Liver (tissue), 9 donors: Measurements from ENCODE around the gene MPPED2. TPM values are rescaled to one million over a fixed set of nuclear protein-coding genes. Genes with fewer than 3 reads are reported as not detected.

Source experiments
- DNase-seq: peaks from one replicate; pipeline ENCODE4 v3.0.0-alpha.2; 2017; ENCODE audit warnings: low spot score
- H3K27ac ChIP-seq, 2 donors: one replicate each; pipeline ENCODE4 v1.7.0; 2013; ENCODE audit warnings: inconsistent platforms in 2 of 2, low read length in 2 of 2, control low read depth in 1 of 2, low read depth in 1 of 2, mild to moderate bottlenecking in 1 of 2
- H3K27me3 ChIP-seq, 4 donors: one replicate each; pipeline versions ENCODE4 v1.6.1 to v1.7.0; 2013; ENCODE audit warnings: low read length in 3 of 4, inconsistent platforms in 1 of 4, mild to moderate bottlenecking in 1 of 4, moderate library complexity in 1 of 4; ENCODE audit not compliant: control insufficient read depth in 4 of 4, insufficient read depth in 4 of 4
- H3K36me3 ChIP-seq, 4 donors: one replicate each; pipeline versions ENCODE4 v1.6.1 to v1.7.0; 2013; ENCODE audit warnings: low read length in 3 of 4, mild to moderate bottlenecking in 3 of 4, low read depth in 1 of 4, moderate library complexity in 1 of 4; ENCODE audit not compliant: control insufficient read depth in 4 of 4, insufficient read depth in 3 of 4
- H3K4me1 ChIP-seq, 4 donors: one replicate each; pipeline versions ENCODE4 v1.6.1 to v1.7.0; 2013; ENCODE audit warnings: low read length in 3 of 4, mild to moderate bottlenecking in 3 of 4, moderate library complexity in 1 of 4; ENCODE audit not compliant: control insufficient read depth in 4 of 4, insufficient read depth in 4 of 4
- H3K4me3 ChIP-seq, 3 donors: one replicate each; pipeline versions ENCODE4 v1.6.1 to v1.7.0; 2013; ENCODE audit warnings: low read length in 3 of 3, control low read depth in 1 of 3, low read depth in 1 of 3, mild to moderate bottlenecking in 1 of 3
- H3K9ac ChIP-seq, 2 donors: one replicate each; pipeline ENCODE4 v1.7.0; 2013; ENCODE audit warnings: low read length in 2 of 2, mild to moderate bottlenecking in 2 of 2, moderate library complexity in 2 of 2, control low read depth in 1 of 2, low read depth in 1 of 2
- H3K9me3 ChIP-seq, 4 donors: one replicate each; pipeline versions ENCODE4 v1.6.1 to v1.7.0; 2013; ENCODE audit warnings: low read length in 3 of 4; ENCODE audit not compliant: control insufficient read depth in 4 of 4
- EGR1 ChIP-seq, 2 donors: IDR thresholded peaks; 2 replicates each; pipeline ENCODE4 v1.6.1; 2016 to 2018; ENCODE audit warnings: antibody characterized with exemption in 2 of 2, low read depth in 2 of 2
- FOXA1 ChIP-seq: IDR thresholded peaks from 2 replicates; pipeline ENCODE4 v1.6.1; 2016; ENCODE audit warnings: antibody characterized with exemption
- FOXA2 ChIP-seq: IDR thresholded peaks from 2 replicates; pipeline ENCODE4 v1.6.1; 2016; ENCODE audit warnings: antibody characterized with exemption
- GABPA ChIP-seq, 2 donors: IDR thresholded peaks in 1 of 2; conservative IDR thresholded peaks in 1 of 2; 2 replicates each; pipeline ENCODE4 v1.6.1; 2016; ENCODE audit warnings: antibody characterized with exemption in 2 of 2, mild to moderate bottlenecking in 1 of 2, moderate library complexity in 1 of 2
- HNF4A ChIP-seq, 2 donors: conservative IDR thresholded peaks; 2 replicates each; pipeline ENCODE4 v1.6.1; 2016; ENCODE audit warnings: antibody characterized with exemption in 2 of 2, mild to moderate bottlenecking in 2 of 2
- HNF4G ChIP-seq: IDR thresholded peaks from 2 replicates; pipeline ENCODE4 v1.6.1; 2016; ENCODE audit warnings: antibody characterized with exemption
- MAX ChIP-seq: IDR thresholded peaks from 2 replicates; pipeline ENCODE4 v1.6.1; 2016; ENCODE audit warnings: antibody characterized with exemption
- NR2F2 ChIP-seq: IDR thresholded peaks from 2 replicates; pipeline ENCODE4 v1.6.1; 2016; ENCODE audit warnings: antibody characterized with exemption
- REST ChIP-seq: IDR thresholded peaks from 2 replicates; pipeline ENCODE4 v1.6.1; 2016; ENCODE audit warnings: antibody characterized with exemption, mild to moderate bottlenecking
- RXRA ChIP-seq, 2 donors: IDR thresholded peaks; 2 replicates each; pipeline ENCODE4 v1.6.1; 2017 to 2018; ENCODE audit warnings: antibody characterized with exemption in 2 of 2, mild to moderate bottlenecking in 1 of 2
- SP1 ChIP-seq: IDR thresholded peaks from 2 replicates; pipeline ENCODE4 v1.6.1; 2018; ENCODE audit warnings: antibody characterized with exemption, mild to moderate bottlenecking
- YY1 ChIP-seq: IDR thresholded peaks from 2 replicates; pipeline ENCODE4 v1.6.1; 2016; ENCODE audit warnings: antibody characterized with exemption, mild to moderate bottlenecking
- ZBTB33 ChIP-seq: IDR thresholded peaks from 2 replicates; pipeline ENCODE4 v1.6.1; 2016; ENCODE audit warnings: antibody characterized with exemption
- WGBS: extraction: QIAGEN DNeasy Blood & Tissue Kit; methylation state at CpG from one replicate; pipeline ENCODE4 v1.1.7; 2013; 5-methylcytosine and 5-hydroxymethylcytosine counted together
- polyA plus RNA-seq, 2 donors: library from polyadenylated mRNA; stranded (reverse) in 1 of 2; unstranded in 1 of 2; fragments of 200-250 nt in 1 of 2; fragments of >200 nt in 1 of 2; fragmentation: Nextera tagmentation in 1 of 2; extraction: Ambion mirVana in 1 of 2; gene quantifications; one replicate each; pipeline versions ENCODE4 v1.2.1 to v1.2.3, GENCODE V29; 2013 to 2015
- total RNA-seq, 2 donors: library from RNA; depleted of rRNA; stranded (reverse); fragments of >200 nt; gene quantifications; one replicate each; pipeline ENCODE4 v1.2.3, GENCODE V29; 2014
- TF ChIP-seq, protein P1 (sequence below): fragments of 150-350 bp; IDR thresholded peaks from 2 replicates; pipeline ENCODE4 v1.5.1; 2017; ENCODE audit warnings: improper control_type of control experiment, low read depth, low read length; ENCODE audit not compliant: missing input control
- donor health status: healthy.
- donor health status: healthy.
- donor health status: healthy.
- donor health status: healthy.
- donor health status: healthy.

Gene MPPED2
- total and polyA plus RNA-seq, 4 donors: 0.22 to 1.6 (median 0.47) TPM

GRCh38 chr11:30381879-30382278, 204.3 kb downstream of the MPPED2 start:
- Histone ChIP-seq H3K9ac (no peak overlapping the region), H3K4me3 (no peak overlapping the region), H3K9me3 (no peaks in the 10 kb centered on the region), H3K36me3 (no peaks in the 10 kb centered on the region), H3K4me1 (no peaks in the 10 kb centered on the region), H3K27me3 (no peaks in the 10 kb centered on the region), H3K27ac (no peak overlapping the region)
- WGBS: 79% methylated on average over 2 of the region's 2 CpGs
- TF ChIP-seq YY1 (no peak), SP1 (no peak), ZBTB33 (no peak), GABPA (IDR thresholded peaks at IDR 0.05 in 1 of 2, conservative IDR thresholded peaks at IDR 0.05 in 1 of 2) (no peak), RXRA (IDR thresholded peaks at IDR 0.05) (no peak), FOXA1 (no peak), REST (no peak), HNF4G (no peak), HNF4A (conservative IDR thresholded peaks at IDR 0.05) (no peak), EGR1 (IDR thresholded peaks at IDR 0.05; ENCODE audit: low read depth in 2 of 2) (no peak), NR2F2 (no peak), FOXA2 (no peak), MAX (no peak)
- TF ChIP-seq, protein P1, sequence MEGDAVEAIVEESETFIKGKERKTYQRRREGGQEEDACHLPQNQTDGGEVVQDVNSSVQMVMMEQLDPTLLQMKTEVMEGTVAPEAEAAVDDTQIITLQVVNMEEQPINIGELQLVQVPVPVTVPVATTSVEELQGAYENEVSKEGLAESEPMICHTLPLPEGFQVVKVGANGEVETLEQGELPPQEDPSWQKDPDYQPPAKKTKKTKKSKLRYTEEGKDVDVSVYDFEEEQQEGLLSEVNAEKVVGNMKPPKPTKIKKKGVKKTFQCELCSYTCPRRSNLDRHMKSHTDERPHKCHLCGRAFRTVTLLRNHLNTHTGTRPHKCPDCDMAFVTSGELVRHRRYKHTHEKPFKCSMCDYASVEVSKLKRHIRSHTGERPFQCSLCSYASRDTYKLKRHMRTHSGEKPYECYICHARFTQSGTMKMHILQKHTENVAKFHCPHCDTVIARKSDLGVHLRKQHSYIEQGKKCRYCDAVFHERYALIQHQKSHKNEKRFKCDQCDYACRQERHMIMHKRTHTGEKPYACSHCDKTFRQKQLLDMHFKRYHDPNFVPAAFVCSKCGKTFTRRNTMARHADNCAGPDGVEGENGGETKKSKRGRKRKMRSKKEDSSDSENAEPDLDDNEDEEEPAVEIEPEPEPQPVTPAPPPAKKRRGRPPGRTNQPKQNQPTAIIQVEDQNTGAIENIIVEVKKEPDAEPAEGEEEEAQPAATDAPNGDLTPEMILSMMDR: no peak
- no peak for DNase-seq

GRCh38 chr11:30380846-30381245, 205.3 kb downstream of the MPPED2 start:
- H3K36me3 ChIP-seq: no peaks in the 10 kb centered on the region
- DNase-seq: no peak
- no peak overlapping the region for H3K4me3 ChIP-seq
- H3K9ac ChIP-seq: no peak overlapping the region
- TF ChIP-seq NR2F2 (no peak), SP1 (no peak), GABPA (IDR thresholded peaks at IDR 0.05 in 1 of 2, conservative IDR thresholded peaks at IDR 0.05 in 1 of 2) (no peak), HNF4G (no peak), YY1 (no peak)
- TF ChIP-seq, protein P1: no peak
- no peaks in the 10 kb centered on the region for H3K9me3 ChIP-seq
- H3K4me1 ChIP-seq: no peaks in the 10 kb centered on the region
- H3K27ac ChIP-seq: no peak overlapping the region
- no peaks in the 10 kb centered on the region for H3K27me3 ChIP-seq
